NCI-H2107 treated with DMSO at 0.1 percent for 48 hours (cell line): ENCODE data around the gene THEM5.

Source experiments
- DNase-seq: peaks from one replicate; lab custom pipeline; 2025; ENCODE audit not compliant: unreplicated experiment; lab: John Stamatoyannopoulos, UW

Gene THEM5

DNA sequence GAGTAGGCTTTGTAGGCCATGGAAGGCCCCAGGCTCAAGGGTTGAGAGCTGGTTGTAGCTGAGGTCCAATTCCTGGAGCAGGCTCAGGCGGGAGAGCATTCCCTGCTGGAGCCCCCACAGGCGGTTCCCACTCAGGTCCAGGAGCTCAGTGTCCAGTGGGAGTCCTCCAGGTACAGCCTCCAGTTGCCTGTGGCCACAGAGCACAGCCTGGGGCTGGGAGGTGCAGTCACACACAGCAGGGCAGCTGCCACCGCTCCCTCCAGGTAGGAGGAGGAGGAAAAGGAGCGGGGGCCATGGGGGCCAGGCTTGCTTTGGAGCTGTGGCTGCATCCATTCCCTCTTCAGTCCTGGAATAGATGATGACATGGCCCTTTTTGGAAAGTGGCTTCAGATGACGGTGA is 51.1 kb downstream of the THEM5 start:
- DNase-seq: no peak

DNA sequence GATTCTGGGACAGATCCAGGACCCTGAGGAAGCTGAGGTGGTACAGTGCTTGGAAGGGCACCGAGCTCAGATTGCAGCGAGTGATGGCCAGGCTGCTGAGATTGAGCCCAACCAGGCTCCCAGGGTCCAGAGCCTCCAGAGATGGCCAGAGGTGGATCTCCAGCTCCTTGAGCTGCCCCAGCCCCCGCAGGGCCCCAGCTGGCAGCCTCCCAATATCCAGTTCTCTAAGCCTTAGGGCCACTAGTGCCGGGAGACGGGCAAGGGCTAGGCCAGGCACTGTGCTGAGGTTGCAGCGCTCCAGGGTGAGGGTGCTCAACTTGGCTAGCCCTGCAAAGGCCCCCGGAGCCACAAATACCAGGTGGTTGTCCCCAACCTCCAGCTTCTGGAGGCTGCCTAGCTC is 51.7 kb downstream of the THEM5 start:
- no peak for DNase-seq

DNA sequence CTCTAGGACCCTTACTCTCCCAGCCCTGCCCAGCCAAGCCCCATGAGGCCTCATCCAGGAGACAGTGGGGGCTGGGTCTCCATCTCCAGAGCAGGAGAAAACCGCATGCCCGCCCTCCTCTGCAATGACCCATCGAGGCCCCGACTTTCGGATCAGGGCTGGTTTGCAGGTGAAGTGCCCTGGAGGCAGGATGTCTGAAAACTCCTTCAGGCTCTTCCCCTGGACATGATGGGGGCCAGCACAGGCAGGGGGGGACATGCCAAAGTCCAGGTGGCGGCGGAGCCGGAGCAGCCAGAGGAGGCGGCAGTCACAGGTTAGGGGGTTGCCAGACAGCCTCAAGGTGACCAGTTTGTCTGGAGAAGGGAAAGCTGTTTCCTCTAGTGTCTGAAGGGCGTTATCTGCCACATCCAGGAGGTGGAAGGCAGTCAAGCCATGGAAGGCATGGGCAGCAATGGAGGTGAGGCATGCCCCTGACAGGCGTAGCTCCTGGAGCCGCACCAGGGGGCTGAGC is 52.1 kb downstream of the THEM5 start:
- DNase-seq: no peak

DNA sequence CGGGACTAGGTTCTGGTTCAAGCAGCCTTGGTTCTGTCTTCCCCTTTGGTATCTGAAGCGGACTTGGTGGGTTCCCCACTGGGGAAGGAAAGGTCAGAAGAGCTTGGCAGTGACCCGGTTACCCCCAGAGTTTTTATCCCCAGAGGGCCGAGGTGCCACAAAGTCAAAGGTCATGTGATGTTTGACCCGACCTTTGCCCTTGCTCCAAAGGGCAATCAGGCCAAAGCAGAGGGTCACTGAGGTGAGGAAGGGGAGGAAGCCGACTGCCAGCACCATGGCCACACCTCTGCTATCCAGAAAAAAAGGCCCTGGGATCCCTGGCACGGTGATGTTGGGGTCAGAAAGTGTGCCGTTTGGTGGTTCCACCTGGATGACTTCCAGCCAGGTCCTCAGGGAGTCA is 52.7 kb downstream of the THEM5 start:
- no peak for DNase-seq

DNA sequence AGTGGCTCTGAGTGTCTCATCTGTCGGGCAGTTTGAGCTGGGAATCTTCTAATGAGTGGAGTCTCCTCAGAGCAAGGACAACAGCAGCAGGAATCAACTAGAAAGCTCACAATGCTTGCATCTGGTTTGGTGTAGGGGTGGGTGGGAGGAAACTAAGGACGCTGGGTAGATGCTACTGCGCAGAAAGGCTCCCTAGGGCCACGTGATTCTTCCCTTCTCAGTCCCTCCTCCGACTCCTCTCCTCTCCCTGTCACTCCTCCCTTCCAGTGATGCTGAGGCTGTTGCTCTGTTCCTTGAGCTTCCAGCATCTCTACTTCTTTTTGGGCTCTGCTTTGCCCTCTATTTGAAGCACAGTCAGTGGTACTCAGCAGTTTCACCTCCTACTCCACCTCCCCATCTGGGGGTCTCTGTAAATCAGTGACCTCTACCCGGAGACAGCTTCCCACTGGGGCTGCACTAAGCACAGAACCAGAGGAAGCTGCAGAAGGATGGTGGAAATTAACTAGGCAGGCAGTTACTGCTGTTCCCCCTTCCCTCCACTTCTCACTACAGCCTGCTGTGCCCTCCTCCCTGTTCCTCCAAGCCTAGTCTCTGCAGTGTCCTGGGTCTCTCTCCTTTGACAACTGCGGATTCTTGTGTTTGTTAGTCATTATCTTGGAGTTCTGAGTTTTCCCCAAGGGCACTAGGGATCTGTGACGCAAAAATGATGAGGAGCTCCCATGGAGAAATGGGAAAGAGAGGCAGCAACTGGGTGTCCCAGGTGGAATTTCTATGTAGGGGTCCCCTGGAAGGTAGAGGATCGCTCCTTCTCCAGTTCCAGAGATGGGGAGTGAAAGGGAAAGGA is 54.1 kb downstream of the THEM5 start:
- DNase-seq: no peak

DNA sequence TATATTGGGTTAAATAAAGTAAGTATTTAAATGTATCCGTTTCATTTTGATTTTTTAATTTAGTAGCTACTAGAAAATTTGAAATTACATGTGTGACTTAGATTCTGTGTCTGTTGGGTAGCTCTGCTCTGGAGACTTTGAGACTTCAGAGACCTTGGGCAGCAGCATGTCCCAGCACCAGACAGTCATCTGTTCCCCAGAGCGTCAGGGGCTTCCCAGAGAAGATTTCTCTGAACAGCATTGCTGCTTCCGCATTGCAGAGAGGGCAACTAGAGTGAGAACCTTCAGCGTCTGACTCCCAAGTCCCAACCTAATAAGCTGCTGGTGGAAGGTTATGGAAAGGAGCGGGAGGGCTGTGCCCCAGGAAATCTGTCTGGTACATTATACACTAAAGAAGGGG is 54.9 kb downstream of the THEM5 start:
- DNase-seq: no peak
